K562 (cell line): Measurements from ENCODE around the gene SRL. TPM values are rescaled to one million over a fixed set of nuclear protein-coding genes. Genes with fewer than 3 reads are reported as not detected.

Source experiments
- ARHGAP35 ChIP-seq: fragments of 450-650 bp; IDR thresholded peaks from 2 replicates; pipeline ENCODE4 v1.6.1; 2018; ENCODE audit not compliant: partially characterized antibody
- CBFB ChIP-seq: sonication (generic); formaldehyde crosslinking; IDR thresholded peaks from 2 replicates; pipeline ENCODE4 v1.4.0; 2020; ENCODE audit warnings: mild to moderate bottlenecking, missing genetic modification reagents
- CREBBP ChIP-seq: IDR thresholded peaks from one replicate; pipeline ENCODE4 v1.6.1; 2012; ENCODE audit warnings: low read depth, mild to moderate bottlenecking, control low read depth, inconsistent platforms, low read length
- ETV1 ChIP-seq: fragments of 450-650 bp; conservative IDR thresholded peaks from 2 replicates; pipeline ENCODE4 v1.6.1; 2016; ENCODE audit warnings: missing genetic modification characterization, control low read depth, low read depth, missing compliant biosample characterization
- NCOA4 ChIP-seq: fragments of 450-650 bp; IDR thresholded peaks from 2 replicates; pipeline ENCODE4 v1.6.1; 2018; ENCODE audit warnings: mild to moderate bottlenecking; ENCODE audit not compliant: partially characterized antibody
- PHF8 ChIP-seq: fragments of 200-600 bp; sonication (generic); IDR thresholded peaks from 2 replicates; pipeline ENCODE4 v1.6.1; 2012; ENCODE audit warnings: mixed run types, mild to moderate bottlenecking, inconsistent platforms, low read length, moderate library complexity, borderline replicate concordance
- RBBP5 ChIP-seq: fragments of 200-600 bp; sonication (generic); IDR thresholded peaks from 2 replicates; pipeline ENCODE4 v1.6.1; 2012; ENCODE audit warnings: borderline replicate concordance, mild to moderate bottlenecking, low read length, control low read depth, inconsistent platforms; ENCODE audit not compliant: insufficient read depth, poor library complexity, severe bottlenecking
- SLC30A9 ChIP-seq: fragments of 250-450 bp; sonication (Bioruptor Pico); IDR thresholded peaks from 2 replicates; pipeline ENCODE4 v1.8.0; 2022; ENCODE audit warnings: mild to moderate bottlenecking, moderate library complexity
- SMARCE1 ChIP-seq: fragments of 450-650 bp; IDR thresholded peaks from 2 replicates; pipeline ENCODE4 v1.7.1; 2016; ENCODE audit warnings: mild to moderate bottlenecking
- SMC3 ChIP-seq: conservative IDR thresholded peaks from 2 replicates; pipeline ENCODE4 v1.6.1; 2011; ENCODE audit warnings: low read depth, low read length, improper control_type of control experiment; ENCODE audit not compliant: insufficient read depth
- SP2 ChIP-seq: IDR thresholded peaks from 2 replicates; pipeline ENCODE4 v1.6.1; 2011; ENCODE audit warnings: mild to moderate bottlenecking, low read depth, low read length, moderate library complexity; ENCODE audit not compliant: poor library complexity, severe bottlenecking; ENCODE audit errors: extremely low read depth
- STAG1 ChIP-seq: sonication (generic); formaldehyde crosslinking; IDR thresholded peaks from 2 replicates; pipeline ENCODE4 v1.5.0; 2020; ENCODE audit warnings: missing genetic modification reagents, borderline replicate concordance
- TCF3 ChIP-seq: sonication (generic); formaldehyde crosslinking; IDR thresholded peaks from 2 replicates; pipeline ENCODE4 v1.4.0; 2020; ENCODE audit warnings: mild to moderate bottlenecking, missing genetic modification reagents
- ZNF277 ChIP-seq: fragments of 250-450 bp; sonication (Bioruptor Pico); IDR thresholded peaks from 2 replicates; pipeline ENCODE4 v1.8.0; 2022; ENCODE audit warnings: inconsistent platforms, mild to moderate bottlenecking, moderate library complexity, borderline replicate concordance
- ZNF280B ChIP-seq: fragments of 250-450 bp; sonication (Bioruptor Pico); IDR thresholded peaks from 2 replicates; pipeline ENCODE4 v1.5.1; 2021; ENCODE audit warnings: mild to moderate bottlenecking
- ZNF586 ChIP-seq: fragments of 450-650 bp; formaldehyde crosslinking; conservative IDR thresholded peaks from 2 replicates; pipeline ENCODE4 v1.4.0; 2020; ENCODE audit warnings: mild to moderate bottlenecking, moderate library complexity
- polyA plus RNA-seq, 8 experiments: library from polyadenylated mRNA; depleted of rRNA in 4 of 8; stranded (reverse) in 5 of 8; unstranded in 3 of 8; fragments of >200 nt; fragmentation: Nextera tagmentation in 2 of 8; fragmentation: Illumina TruSeq in 1 of 8; extraction: Ambion mirVana in 2 of 8; extraction: Trizol in 1 of 8; gene quantifications; 2 replicates each; pipeline versions ENCODE4 v1.2.1 to v1.2.3, GENCODE V29; 2011 to 2014; ENCODE audit warnings: inconsistent platforms in 1 of 8, missing spikeins in 1 of 8
- total RNA-seq, 7 experiments: library from RNA; depleted of rRNA in 6 of 7; stranded (reverse); fragments of >200 nt in 6 of 7; fragmentation: Illumina TruSeq in 2 of 7; extraction: Trizol in 2 of 7; gene quantifications; 2 replicates each; pipeline versions ENCODE4 v1.2.1 to v1.2.3, GENCODE V29; 2011 to 2021; ENCODE audit warnings: low replicate concordance in 1 of 7
- TF ChIP-seq, protein P1 (sequence below), 2 experiments: fragments of 450-650 bp; IDR thresholded peaks; 2 replicates each; pipeline ENCODE4 v1.6.1; 2016
- TF ChIP-seq, protein P2 (sequence below): fragments of 250-450 bp; sonication (Bioruptor Pico); IDR thresholded peaks from 2 replicates; pipeline ENCODE4 v1.8.0; 2022; ENCODE audit warnings: inconsistent platforms
- TF ChIP-seq, protein P3 (sequence below): fragments of 450-650 bp; IDR thresholded peaks from 2 replicates; pipeline ENCODE4 v1.6.1; 2016; ENCODE audit warnings: borderline replicate concordance

SRL gene
- total and polyA plus RNA-seq, 9 of the 15 experiments (the other 6 are each of a cell fraction or from before 2014, with no cell fraction given) = 0.01 TPM; not detected in 8

DNA sequence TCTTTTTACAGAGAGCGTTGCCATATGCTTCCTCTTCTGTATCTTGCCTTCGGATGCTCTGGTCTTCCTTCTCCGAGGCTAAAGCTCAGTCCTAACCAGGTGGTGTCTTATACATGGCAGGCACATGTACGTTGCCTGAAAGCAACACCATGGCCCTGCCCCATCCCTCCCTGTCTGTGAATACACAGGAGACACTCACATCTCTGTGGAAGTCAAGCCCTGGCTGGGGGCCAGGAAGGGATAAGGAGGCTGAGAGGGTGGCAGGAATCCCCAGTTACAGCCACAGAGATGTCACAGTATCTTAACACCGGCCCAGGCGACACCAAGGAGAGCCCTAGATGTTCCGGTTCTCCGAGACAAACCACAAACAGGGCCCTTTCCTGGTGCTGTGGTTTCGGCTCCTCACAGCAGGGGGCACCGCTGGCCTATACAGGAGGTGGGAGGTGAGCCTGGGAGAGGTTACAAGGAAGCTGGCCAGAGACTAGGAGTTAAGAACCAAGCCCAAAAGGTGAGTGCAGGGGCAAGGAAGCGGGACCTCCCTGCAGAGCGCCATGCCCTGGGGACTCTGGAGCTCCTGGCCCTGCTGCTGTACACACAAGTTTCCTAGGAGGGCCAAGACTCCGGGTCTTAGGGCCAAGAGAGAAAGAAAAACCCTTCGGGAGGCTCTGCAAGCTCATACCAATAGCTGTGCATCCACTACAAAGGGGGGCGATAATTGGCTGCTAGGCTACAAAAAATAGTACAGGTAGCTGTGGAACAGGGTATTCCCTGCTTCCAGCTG is 41.7 kb downstream of the SRL start (continued):
- no peak for TF ChIP-seq ARHGAP35
- TF ChIP-seq, protein P1, sequence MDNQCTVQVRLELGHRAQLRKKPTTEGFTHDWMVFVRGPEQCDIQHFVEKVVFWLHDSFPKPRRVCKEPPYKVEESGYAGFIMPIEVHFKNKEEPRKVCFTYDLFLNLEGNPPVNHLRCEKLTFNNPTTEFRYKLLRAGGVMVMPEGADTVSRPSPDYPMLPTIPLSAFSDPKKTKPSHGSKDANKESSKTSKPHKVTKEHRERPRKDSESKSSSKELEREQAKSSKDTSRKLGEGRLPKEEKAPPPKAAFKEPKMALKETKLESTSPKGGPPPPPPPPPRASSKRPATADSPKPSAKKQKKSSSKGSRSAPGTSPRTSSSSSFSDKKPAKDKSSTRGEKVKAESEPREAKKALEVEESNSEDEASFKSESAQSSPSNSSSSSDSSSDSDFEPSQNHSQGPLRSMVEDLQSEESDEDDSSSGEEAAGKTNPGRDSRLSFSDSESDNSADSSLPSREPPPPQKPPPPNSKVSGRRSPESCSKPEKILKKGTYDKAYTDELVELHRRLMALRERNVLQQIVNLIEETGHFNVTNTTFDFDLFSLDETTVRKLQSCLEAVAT (IDR thresholded peaks at IDR 0.05) = peak in 1 of 2 experiments; percentile 65; a peak in 1 of 4 replicates
- TF ChIP-seq, protein P2, sequence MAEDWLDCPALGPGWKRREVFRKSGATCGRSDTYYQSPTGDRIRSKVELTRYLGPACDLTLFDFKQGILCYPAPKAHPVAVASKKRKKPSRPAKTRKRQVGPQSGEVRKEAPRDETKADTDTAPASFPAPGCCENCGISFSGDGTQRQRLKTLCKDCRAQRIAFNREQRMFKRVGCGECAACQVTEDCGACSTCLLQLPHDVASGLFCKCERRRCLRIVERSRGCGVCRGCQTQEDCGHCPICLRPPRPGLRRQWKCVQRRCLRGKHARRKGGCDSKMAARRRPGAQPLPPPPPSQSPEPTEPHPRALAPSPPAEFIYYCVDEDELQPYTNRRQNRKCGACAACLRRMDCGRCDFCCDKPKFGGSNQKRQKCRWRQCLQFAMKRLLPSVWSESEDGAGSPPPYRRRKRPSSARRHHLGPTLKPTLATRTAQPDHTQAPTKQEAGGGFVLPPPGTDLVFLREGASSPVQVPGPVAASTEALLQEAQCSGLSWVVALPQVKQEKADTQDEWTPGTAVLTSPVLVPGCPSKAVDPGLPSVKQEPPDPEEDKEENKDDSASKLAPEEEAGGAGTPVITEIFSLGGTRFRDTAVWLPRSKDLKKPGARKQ (CRISPR knock-in tag) = no peak
- TF ChIP-seq CREBBP = no peak
- no peak for TF ChIP-seq SLC30A9
- TF ChIP-seq SMARCE1 = no peak
- TF ChIP-seq ETV1 (tag) = no peak
- TF ChIP-seq SMC3 = peak; percentile 79
- no peak for TF ChIP-seq PHF8
- no peak for TF ChIP-seq SP2
- TF ChIP-seq RBBP5 = no peak
- 0 out of 2 replicates have a peak, but pooled peaks have one; percentile 47 for TF ChIP-seq CBFB (CRISPR knock-in tag)
- no peak for TF ChIP-seq ZNF277 (CRISPR knock-in tag)
- TF ChIP-seq STAG1 (CRISPR knock-in tag) = peak; percentile 59; the same call in 1 of the 2 replicates
- no peak for TF ChIP-seq TCF3 (CRISPR knock-in tag)
- TF ChIP-seq ZNF586 = no peak
- no peak for TF ChIP-seq NCOA4
- TF ChIP-seq, protein P3, sequence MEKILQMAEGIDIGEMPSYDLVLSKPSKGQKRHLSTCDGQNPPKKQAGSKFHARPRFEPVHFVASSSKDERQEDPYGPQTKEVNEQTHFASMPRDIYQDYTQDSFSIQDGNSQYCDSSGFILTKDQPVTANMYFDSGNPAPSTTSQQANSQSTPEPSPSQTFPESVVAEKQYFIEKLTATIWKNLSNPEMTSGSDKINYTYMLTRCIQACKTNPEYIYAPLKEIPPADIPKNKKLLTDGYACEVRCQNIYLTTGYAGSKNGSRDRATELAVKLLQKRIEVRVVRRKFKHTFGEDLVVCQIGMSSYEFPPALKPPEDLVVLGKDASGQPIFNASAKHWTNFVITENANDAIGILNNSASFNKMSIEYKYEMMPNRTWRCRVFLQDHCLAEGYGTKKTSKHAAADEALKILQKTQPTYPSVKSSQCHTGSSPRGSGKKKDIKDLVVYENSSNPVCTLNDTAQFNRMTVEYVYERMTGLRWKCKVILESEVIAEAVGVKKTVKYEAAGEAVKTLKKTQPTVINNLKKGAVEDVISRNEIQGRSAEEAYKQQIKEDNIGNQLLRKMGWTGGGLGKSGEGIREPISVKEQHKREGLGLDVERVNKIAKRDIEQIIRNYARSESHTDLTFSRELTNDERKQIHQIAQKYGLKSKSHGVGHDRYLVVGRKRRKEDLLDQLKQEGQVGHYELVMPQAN = no peak
- TF ChIP-seq ZNF280B (CRISPR knock-in tag) = no peak
- TF ChIP-seq, all 486 proteins: peak for 21
